HCT116 (cell line): ENCODE measurements around the gene PBX3.

ENCODE experiments used
- CTCF ChIP-seq, 3 experiments: fragments of 200-600 bp in 1 of 3; sonication (generic) in 1 of 3; IDR thresholded peaks in 2 of 3; conservative IDR thresholded peaks in 1 of 3; 2 replicates each; pipeline ENCODE4 v1.5.1; 2012 to 2017; ENCODE audit warnings: low read depth in 2 of 3, low read length in 2 of 3, antibody characterized with exemption in 1 of 3, borderline replicate concordance in 1 of 3, control low read depth in 1 of 3, mild to moderate bottlenecking in 1 of 3, mixed read lengths in 1 of 3, mixed run types in 1 of 3, moderate library complexity in 1 of 3; ENCODE audit not compliant: insufficient read depth in 1 of 3
- EGR1 ChIP-seq: IDR thresholded peaks from 2 replicates; pipeline ENCODE4 v1.6.1; 2012; ENCODE audit warnings: low read depth
- ELF1 ChIP-seq: IDR thresholded peaks from 2 replicates; pipeline ENCODE4 v1.6.1; 2012; ENCODE audit warnings: low read depth, borderline replicate concordance
- EZH2 ChIP-seq: fragments of 200-600 bp; sonication (generic); IDR thresholded peaks from 2 replicates; pipeline ENCODE4 v1.6.1; 2017; ENCODE audit warnings: antibody characterized with exemption, mixed run types
- EZH2phosphoT487 ChIP-seq: fragments of 200-600 bp; IDR thresholded peaks from 2 replicates; pipeline ENCODE4 v1.6.1; 2018; ENCODE audit warnings: antibody characterized with exemption, borderline replicate concordance
- JUND ChIP-seq: IDR thresholded peaks from 2 replicates; pipeline ENCODE4 v1.6.1; 2012
- POLR2A ChIP-seq: IDR thresholded peaks from 2 replicates; pipeline ENCODE4 v1.7.0; 2011; ENCODE audit warnings: borderline replicate concordance; ENCODE audit not compliant: insufficient read depth, insufficient read length; ENCODE audit errors: extremely low read depth
- POLR2AphosphoS5 ChIP-seq: IDR thresholded peaks from 2 replicates; pipeline ENCODE4 v1.6.1; 2011; ENCODE audit warnings: mild to moderate bottlenecking, low read depth, low read length, moderate library complexity
- RAD21 ChIP-seq: IDR thresholded peaks from 2 replicates; pipeline ENCODE4 v1.6.1; 2012; ENCODE audit warnings: low read depth, mild to moderate bottlenecking
- SIN3A ChIP-seq: IDR thresholded peaks from 2 replicates; pipeline ENCODE4 v1.6.1; 2012; ENCODE audit warnings: low read depth
- SP1 ChIP-seq: IDR thresholded peaks from 2 replicates; pipeline ENCODE4 v1.6.1; 2012; ENCODE audit warnings: low read depth
- SRF ChIP-seq: IDR thresholded peaks from 2 replicates; pipeline ENCODE4 v1.6.1; 2012; ENCODE audit warnings: low read depth
- ZNF274 ChIP-seq: fragments of 200-500 bp; sonication (Bioruptor generic); IDR thresholded peaks from 2 replicates; pipeline ENCODE4 v1.6.1; 2014; ENCODE audit warnings: mild to moderate bottlenecking, low read depth, low read length, inconsistent platforms
- TF ChIP-seq, protein P1 (sequence below): IDR thresholded peaks from 2 replicates; pipeline ENCODE4 v1.6.1; 2012

DNA sequence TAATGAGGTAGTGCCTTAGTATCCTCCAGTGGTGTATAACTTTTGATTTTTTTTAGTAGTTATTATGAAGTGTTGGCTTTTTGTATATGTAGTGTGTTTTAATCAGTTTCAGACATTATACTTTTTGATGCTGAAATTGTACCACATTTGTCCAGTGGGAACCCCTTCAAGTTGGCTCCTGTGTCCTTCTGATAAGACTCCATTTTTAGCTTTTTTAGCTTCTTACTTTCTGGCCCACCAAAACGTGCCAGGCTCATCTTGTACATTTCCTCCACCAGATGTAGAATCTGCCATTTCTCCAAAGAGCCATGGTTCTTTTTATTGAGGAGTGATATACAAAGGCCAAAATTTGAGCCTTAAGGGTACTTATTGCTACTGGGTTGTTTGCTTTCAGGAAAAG lies 84.4 kb downstream of the PBX3 start:
- TF ChIP-seq CTCF (IDR thresholded peaks at IDR 0.05 in 2 of 3, conservative IDR thresholded peaks at IDR 0.05 in 1 of 3; ENCODE audit: borderline replicate concordance in 1 of 3, insufficient read depth in 1 of 3, low read depth in 2 of 3, low read length in 2 of 3) (no peak), POLR2AphosphoS5 (no peak), EZH2 (no peak), JUND (no peak), POLR2A (no peak), EZH2phosphoT487 (no peak), ELF1 (no peak), EGR1 (no peak), SIN3A (no peak), ZNF274 (no peak), RAD21 (no peak), SP1 (no peak), SRF (no peak)
- TF ChIP-seq, protein P1, sequence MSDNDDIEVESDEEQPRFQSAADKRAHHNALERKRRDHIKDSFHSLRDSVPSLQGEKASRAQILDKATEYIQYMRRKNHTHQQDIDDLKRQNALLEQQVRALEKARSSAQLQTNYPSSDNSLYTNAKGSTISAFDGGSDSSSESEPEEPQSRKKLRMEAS, result no peak
